HG03378 (cell line): Measurements from ENCODE around the gene SPRYD3.

Source experiments
- ATAC-seq: cut with Tn5 transposase; IDR thresholded peaks from one replicate; pipeline ENCODE4 v1.9.1; 2021; ENCODE audit warnings: mild to moderate bottlenecking, moderate library complexity; ENCODE audit not compliant: unreplicated experiment

SPRYD3 gene

DNA sequence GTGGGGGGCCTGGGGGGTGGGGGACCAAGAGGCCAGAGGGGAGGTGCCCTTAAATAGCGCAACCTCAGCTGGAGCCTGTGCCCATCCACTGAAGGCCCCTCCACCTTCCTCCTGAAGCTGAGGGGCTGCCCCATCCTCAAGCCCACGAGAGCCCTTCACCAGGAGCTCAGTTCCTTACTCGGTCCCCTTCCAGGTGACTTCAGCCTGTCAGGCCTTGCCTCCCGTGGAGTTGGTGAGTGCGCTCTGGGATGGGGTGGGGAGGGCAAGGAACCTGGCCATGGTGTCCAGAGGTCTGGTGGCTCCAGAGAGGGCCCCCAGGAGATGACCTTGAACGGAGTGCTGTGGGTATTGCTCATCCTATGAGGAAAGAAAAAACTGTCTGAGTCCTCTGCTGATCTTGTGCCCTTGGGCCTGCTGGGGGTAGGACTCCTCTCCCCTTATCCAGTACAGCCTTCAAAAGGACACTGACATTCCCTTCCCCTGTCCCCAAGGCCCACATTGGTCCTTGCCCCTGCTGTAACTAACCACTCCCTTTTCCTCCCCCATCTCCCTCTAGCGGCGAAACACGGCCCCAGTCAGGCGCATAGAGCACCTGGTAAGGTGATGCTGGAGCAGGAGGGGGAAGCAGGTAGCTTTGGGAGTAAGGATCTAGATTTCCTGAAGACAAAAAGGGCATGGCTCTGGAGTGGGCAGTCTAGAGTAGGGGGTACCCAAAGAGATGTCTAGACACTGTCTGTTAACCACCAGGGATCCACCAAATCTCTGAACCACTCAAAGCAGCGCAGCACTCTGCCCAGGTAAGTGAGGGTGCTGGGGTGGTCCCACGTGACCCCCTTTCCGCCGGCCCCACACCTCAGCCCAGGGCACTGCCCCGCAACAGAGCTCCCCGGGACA, 25.7 kb downstream of the SPRYD3 start:
- ATAC-seq: no peak

GRCh38 chr12:53052419-53053217, 26.6 kb downstream of the SPRYD3 start:
- ATAC-seq: no peak

DNA sequence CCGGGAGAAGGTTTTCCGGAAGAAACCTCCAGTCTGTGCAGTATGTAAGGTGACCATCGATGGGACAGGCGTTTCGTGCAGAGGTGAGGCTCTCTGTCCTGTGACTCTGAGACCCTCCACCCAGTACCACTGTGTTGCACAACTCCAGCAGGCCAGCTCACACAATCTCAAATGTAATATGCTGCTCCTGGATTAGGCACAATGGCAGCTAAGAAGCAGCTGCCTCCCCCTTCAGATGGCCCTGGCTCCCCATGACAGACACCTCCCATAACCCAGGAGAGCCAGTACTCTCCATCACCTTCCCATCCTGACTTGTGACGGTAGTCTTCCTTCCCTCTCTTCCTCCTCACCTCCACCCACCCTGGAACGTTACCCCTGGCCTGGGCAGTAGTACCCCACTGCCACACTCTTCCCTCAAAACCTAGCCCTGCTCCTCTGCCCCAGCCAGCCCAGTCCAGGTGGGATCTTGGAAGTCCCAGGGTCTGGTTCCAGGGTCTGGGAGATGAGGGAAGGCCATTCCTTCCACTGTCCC, 27.2 kb downstream of the SPRYD3 start:
- ATAC-seq: no peak

- ATAC-seq: no peak
Measured at GRCh38 chr12:53051058-53051880, 27.9 kb downstream of the SPRYD3 start.

- ATAC-seq: no peak
Measured at GRCh38 chr12:53050426-53051057, 28.6 kb downstream of the SPRYD3 start.

- ATAC-seq: no peak
Measured at GRCh38 chr12:53049571-53050318, 29.4 kb downstream of the SPRYD3 start, which contains the start of gene TNS2. TSS of gene TNS2 (plus strand) at chr12:53050065. CDS start at chr12:53050186, 121 bp downstream.

- ATAC-seq: no peak
Measured at GRCh38 chr12:53048780-53049401, 30.3 kb downstream of the SPRYD3 start.

- ATAC-seq: no peak
Measured at GRCh38 chr12:53048033-53048779, 31.0 kb downstream of the SPRYD3 start.

DNA sequence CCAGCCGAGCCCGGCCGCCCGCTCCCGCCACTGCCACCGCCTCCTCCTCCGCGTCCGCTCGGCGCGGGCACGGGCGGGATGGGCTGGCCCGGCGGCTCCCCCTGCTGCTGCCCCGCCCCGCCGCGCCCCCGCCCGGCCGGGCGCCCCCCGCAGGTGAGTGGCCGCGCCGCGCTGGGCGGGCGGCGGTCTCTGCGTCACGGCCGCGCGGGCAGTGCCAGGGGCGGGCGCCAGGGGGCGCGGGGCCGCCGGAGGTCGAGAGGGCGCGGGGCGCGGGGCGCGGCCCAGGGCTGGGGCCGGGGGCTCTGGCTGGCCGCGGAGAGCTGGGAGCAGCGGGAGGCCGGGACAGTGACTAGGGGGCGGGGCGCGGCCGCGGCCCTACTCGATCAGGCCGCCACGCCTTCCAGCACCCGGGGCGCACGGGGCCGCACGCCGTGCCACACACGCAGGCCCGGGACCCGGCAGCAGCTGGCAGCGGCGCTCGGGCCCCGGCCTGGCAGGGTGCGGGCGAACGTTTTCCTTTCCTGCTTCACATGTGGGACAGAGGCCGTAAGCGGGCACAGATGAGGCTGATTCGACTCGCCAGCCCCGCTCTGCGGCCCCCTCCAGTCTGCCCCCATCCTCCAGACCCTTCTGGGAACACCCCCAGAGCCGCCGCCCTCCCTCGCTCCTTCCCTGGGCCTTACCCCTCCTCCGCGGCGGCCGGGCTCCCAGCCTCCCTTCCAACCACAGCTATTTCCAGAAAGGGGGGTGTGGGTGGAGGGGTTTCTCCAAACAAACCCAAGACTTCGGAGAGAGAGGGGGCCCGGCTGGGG, 31.8 kb downstream of the SPRYD3 start:
- no peak for ATAC-seq

DNA sequence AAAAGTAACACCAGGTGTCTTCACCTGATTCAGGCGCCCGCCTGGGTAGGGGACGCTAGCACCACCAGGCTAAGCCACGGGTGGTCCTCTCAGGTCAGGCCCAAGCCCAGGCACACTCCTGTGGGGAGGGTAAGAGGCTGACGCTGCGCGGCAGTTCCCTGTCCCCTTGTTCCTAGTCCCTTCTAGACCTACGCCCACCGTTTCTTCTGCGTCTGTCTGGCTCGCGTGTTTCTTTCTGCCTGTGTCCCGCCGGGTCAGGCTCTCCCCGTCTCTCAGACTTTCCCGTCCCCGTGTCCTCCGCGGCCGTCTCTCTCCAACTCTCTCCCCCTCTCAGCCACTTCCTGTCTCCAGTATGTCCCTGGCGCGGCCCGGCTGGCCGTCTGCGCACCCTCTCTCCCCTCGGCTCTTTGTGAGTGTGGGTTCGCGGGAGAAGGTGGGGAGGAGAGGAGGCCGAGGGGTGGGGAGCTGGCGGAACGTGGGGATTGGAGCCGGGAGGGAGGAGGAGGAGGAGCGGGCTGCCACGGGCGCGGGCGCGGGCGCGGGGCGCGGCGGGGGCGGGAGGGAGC, 32.5 kb downstream of the SPRYD3 start:
- no peak for ATAC-seq

DNA sequence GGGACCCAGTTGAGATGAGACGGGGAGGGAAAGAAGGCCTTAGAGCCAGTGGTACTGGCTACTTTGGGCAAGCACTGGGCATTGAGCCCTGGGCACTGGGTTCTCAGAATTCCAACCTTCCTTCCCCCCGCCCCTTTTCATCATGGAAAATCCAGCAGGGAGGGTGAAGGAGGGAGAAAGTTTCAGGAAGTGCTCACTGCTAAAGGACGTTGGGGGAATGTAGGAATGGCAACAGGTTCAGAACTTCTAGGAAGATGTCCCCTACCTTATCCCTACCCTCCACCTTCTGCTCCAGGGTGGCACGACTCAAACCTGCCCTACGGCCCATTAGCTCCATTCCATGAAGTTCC, 33.5 kb downstream of the SPRYD3 start:
- no peak for ATAC-seq

DNA sequence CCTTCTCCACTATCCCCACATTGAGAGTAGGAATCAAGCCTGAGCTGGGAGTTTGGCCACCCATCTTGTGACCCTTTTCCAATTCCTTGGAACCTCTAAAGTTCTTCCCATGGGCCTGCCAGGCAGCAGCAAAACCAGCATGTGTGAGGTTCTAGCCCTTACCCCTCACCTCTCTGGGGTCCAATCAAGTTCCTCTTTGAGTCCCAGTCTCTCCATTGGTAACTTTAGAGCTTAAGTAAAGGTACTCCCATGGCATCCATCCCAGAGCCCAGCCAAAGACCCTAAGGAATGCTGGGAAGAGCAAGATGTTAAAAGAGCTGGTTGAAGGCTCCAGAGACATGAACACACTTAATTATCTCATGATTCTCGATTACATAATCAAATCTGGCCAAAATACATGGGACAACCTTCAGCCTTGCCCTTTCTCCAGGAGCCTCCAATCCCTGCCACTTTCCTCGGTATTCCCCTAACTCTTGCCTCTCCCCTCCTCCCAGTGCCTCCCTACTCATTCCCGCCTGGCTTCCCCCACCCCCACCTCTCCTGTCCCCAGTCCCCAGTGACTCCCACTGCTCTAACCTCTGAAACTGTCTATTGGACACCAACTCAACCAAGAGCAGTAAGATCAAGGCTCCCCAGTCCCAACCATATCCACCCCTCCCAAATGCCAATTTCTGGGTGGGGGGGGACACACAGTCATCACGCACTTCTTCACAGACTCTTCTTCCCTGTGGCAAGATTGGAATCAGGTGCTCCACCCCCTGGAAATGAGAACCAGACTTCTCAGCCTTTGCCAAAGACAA, 34.1 kb downstream of the SPRYD3 start:
- no peak for ATAC-seq

DNA sequence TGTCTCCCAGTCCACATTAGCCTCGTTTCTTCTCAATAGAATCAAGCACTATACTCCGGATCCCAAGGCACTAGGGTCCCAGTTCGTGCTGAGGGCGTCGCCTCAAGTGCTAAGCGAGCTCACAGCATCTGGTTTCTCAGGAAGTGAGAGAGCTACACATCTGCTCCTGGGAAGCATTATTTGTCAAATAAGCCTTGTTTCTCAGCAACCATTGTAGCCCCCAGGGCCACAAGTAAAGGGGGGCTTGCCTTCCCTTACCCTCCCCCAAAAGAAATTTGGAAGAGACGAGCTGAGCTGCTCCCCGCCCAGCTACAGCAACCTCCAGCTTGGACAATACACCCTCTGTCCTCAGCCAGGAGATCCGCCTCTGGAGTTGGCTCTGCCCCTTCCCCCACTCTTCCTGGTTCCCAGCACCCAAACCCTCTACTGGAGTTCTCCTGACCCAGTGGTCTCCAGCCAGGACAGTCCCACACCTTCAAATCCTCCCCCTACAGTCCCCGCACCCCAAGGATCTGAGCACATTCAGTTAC, 35.1 kb downstream of the SPRYD3 start:
- ATAC-seq: no peak

DNA sequence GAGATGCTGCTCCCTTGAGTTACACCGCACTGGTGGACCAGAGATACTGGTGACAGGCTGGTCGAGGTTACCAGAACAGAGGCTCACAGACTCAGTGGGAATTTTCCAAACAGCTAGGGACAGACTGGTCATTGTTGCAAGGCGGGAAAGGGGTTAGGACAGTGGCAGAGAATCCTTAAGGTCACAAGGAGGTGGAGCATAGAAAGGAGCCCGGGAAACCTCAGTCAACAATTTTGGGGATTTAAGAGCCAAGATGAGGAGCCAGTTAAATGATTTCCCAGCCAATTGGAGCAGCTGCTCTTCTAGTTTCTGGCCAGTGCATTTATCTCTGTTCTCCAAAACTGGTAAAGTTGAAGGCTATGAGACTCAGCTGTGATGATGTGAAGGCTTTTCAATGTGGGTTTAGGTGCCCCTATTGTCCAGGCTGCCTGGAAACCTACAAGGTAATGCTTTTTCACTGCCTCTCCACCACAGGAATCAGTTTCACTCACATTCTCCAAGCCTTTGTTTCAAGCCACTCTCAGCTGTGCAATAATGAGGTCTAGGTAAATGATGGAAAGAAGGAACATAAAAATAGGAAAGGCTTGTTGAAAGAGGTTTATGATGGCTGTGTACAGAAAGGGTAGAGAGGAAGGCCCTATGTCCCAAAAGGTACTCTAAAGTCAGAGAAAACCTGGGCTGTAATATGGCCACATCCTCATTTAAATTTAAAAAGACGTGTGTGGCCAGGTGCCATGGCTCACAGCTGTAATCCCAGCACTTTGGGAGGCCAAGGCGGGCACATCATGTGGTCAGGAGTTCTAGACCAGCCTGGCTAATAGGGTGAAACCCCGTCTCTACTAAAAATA, 36.4 kb downstream of the SPRYD3 start:
- no peak for ATAC-seq

GRCh38 chr12:53039851-53040250, 39.3 kb downstream of the SPRYD3 start:
- ATAC-seq: no peak
